GM12891 (cell line): ENCODE results near the gene REL.

Experiments used
- DNase-seq: peaks from one replicate; pipeline ENCODE4 v3.0.0; 2011; ENCODE audit warnings: low spot score; ENCODE audit not compliant: insufficient read length
- FAIRE-seq: peaks from 2 replicates; lab custom pipeline; 2011; peaks lifted over from hg19 to GRCh38; lab: Jason Lieb, UNC
- PAX5 ChIP-seq: IDR thresholded peaks from 2 replicates; pipeline ENCODE4 v1.6.1; 2011; ENCODE audit warnings: low read length, moderate library complexity, mild to moderate bottlenecking; ENCODE audit not compliant: insufficient read depth, severe bottlenecking
- POLR2A ChIP-seq: IDR thresholded peaks from 2 replicates; pipeline ENCODE4 v1.6.1; 2011; ENCODE audit warnings: low read depth, low read length, control low read depth
- POLR2AphosphoS5 ChIP-seq: IDR thresholded peaks from 2 replicates; pipeline ENCODE4 v1.6.1; 2011; ENCODE audit warnings: low read depth, low read length, control low read depth
- POU2F2 ChIP-seq: IDR thresholded peaks from 2 replicates; pipeline ENCODE4 v1.6.1; 2011; ENCODE audit warnings: low read depth, mild to moderate bottlenecking, control low read depth, low read length, moderate library complexity
- SPI1 ChIP-seq: IDR thresholded peaks from 2 replicates; pipeline ENCODE4 v1.6.1; 2011; ENCODE audit warnings: low read depth, low read length, control low read depth
- TAF1 ChIP-seq: IDR thresholded peaks from 2 replicates; pipeline ENCODE4 v1.6.1; 2011; ENCODE audit warnings: low read depth, low read length, control low read depth

Gene REL

DNA sequence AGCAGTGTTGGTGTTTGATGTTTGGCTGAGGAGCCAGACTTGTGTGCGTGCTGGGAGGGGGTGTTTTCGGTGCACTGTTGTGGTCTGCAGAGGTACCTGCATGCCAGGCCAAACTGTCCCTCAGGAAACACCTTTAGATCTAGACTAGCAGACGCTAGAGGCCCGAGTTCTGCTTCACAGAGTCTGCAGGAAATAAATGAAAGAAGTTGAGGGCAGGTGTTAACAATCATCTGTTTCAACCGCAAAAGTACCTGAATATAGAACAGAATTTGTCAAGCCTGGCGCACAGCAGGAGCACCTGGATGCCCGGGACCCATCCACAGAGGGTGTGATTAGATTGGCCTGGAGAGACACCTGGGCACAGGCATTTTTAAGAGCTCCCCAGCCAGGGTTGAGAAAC is 40.5 kb upstream of the REL start:
- FAIRE-seq (peak; percentile 98), DNase-seq (no peak)
- TF ChIP-seq POLR2A (0 out of 2 replicates have a peak, but pooled peaks have one; percentile 22), PAX5 (peak; percentile 74), POU2F2 (peak; percentile 83), TAF1 (no peak), POLR2AphosphoS5 (no peak), SPI1 (no peak)

DNA sequence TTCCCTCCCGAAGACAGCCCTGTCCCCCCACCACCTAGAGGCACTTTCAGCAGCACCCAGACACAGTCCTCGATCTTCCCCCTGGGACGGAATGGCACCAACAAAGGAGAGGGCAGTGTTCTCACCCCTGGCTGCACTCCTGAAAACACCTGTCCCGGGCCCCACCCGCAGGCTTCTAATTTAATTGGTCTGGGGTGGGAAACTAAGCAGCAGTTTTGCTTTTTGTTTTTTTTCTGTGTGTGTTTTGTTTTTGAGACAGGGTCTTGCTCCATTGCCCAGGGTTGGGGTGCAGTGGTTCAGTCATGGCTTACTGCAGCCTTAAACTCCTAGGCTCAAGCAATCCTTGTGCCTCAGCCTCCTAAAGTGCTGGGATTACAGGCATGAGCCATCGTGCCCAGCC is 38.4 kb upstream of the REL start:
- TF ChIP-seq POLR2AphosphoS5 (no peak), SPI1 (no peak), TAF1 (no peak), PAX5 (no peak), POU2F2 (no peak), POLR2A (no peak)
- FAIRE-seq = peak; percentile 76
- no peak for DNase-seq

DNA sequence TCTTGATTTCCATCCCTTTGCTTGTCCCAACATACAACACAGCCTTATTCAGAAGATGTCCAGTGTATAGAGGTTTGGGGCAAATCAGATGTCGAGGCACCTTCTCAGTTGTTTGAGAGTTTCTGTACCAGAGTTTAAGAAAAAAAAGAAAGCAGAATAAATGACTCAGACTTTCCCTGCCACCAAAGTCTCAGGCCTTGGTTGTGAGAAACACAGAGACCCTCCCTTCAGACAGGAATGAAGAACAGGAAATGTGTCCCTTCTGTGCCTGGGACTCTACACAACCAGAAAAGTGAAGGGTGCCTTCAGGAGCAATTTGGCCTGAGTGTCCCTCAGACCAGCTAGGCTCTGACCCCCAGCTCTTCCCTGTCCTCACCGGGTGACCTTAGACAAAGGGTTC is 37.3 kb upstream of the REL start:
- TF ChIP-seq SPI1 (0 out of 2 replicates have a peak, but pooled peaks have one; percentile 28), TAF1 (no peak)
- FAIRE-seq (no peak), DNase-seq (no peak)

DNA sequence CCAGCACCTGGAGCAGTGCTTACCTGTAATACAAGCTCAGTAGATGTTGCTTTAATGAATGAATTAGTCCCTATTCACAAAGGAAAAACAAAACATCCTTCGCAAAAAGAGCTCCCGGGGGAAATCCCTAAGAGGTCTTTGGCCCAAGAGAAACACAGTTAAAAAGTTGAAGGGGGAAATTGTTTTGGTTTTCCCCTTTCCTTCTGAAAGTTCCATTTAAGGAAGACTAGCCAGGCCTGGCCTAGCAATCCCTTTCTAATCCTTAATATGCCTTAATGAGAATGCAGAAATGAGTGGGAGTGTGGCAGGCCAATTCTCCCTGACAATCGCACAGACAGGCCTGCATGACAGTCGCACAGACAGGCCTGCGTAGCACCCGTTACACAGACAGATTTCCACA is 33.5 kb upstream of the REL start:
- DNase-seq (no peak), FAIRE-seq (no peak)
- TF ChIP-seq SPI1 (no peak), TAF1 (no peak), POU2F2 (no peak), POLR2AphosphoS5 (no peak), PAX5 (no peak), POLR2A (no peak)

DNA sequence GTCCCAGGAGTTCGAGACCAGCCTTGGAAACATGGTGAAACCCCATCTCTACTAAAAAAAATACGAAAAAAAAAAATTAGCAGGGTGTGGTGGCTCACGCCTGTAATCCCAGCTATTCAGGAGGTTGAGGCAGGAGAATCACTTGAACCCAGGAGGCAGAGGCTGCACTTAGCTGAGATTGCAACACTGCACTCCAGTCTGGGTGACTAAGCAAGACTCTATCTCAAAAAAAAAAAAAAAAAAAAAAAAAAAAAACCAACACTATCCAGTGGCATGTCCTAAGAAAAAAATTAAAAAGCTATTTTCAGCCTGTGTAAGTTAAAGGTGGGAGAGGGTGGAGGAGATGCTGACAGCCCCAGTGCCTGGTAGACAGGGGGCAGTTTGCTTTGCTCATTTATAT is 32.2 kb upstream of the REL start:
- FAIRE-seq (no peak), DNase-seq (no peak)
- TF ChIP-seq POU2F2 (no peak), PAX5 (no peak)

DNA sequence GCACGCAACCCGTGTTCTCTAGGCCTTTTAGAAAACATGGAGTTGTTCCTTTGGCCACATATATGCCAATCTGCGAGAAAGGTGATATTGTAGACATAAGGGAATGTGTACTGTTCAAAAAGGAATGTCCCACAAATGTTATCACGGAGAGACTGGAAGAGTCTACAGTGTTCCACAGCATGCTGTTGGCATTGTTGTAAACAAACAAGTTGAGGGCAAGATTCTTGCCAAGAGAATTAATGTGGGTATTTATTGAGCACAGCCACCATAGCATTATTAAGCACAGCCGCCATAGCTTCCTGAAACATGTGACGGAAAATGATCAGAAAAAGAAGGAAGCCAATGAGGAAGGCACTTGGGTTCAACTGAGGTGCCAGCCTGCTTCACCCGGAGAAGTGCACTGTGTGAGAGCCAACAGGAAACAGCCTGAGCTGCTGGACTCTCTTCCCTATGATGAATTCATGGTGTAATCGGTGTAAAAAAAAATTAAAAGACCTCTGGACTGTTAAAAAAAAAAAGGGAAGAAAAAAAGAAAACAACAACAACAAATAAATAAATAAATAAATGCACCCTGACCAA is 29.0 kb upstream of the REL start:
- TF ChIP-seq POU2F2 (no peak), SPI1 (no peak), POLR2A (no peak), PAX5 (no peak), TAF1 (no peak), POLR2AphosphoS5 (no peak)
- DNase-seq (no peak), FAIRE-seq (no peak)

DNA sequence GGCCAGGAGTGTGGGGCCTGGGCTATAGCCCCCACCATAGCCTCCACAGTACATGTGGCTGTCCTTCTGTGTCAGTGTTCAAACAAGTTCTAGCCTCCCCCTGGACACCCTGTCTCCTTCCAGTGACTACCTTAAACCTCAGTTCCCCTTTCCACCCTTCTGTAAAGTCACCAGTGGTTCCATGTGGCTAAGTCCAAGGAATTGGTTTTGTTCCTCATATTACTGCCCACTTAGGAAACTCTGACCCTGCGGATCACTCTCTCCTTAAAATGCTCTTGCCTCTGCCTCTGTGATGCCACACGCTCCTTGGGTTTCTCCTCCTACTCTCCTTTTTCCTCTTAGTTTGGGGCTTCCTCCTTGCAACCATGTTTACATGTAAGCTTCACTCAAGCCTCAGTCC is 27.8 kb upstream of the REL start:
- no peak for DNase-seq
- no peak for FAIRE-seq
- TF ChIP-seq POLR2A (no peak), SPI1 (0 out of 2 replicates have a peak, but pooled peaks have one; percentile 4), PAX5 (no peak), POU2F2 (no peak), POLR2AphosphoS5 (no peak), TAF1 (no peak)

DNA sequence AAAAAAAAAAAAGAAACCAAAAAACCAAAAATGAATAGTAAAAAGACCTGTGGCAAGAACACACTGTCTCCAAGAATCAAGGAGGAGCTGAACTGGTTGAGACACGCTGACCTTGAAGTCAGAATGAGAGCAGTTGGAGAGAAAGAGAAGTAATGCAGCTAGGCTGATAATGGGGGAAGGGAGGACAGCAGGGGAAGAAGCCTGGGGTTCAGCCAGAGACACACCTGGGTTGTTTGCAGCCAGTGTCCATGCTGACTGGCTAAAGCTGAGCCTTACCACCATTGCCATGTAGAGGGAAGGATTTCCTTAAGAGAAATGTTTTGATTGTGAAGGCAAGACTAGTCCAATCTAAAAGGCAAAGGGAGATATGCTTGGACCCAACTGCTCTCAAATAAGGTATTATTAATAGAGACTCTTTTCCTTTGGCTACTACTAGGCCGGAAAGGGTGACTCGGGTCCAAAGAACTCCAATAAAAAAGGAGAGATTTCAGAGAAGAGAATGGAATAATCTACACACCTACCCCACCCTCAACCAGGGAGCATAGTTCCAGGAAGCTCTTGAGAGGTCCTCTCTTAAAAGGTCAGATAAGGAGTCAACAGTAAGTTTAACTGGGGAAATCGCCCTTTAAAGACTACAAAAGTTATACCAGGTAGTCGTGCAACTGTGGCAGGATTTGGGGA is 25.2 kb upstream of the REL start:
- TF ChIP-seq POLR2AphosphoS5 (no peak), TAF1 (no peak), SPI1 (no peak), POLR2A (no peak), POU2F2 (no peak), PAX5 (no peak)
- no peak for DNase-seq
- FAIRE-seq = no peak

DNA sequence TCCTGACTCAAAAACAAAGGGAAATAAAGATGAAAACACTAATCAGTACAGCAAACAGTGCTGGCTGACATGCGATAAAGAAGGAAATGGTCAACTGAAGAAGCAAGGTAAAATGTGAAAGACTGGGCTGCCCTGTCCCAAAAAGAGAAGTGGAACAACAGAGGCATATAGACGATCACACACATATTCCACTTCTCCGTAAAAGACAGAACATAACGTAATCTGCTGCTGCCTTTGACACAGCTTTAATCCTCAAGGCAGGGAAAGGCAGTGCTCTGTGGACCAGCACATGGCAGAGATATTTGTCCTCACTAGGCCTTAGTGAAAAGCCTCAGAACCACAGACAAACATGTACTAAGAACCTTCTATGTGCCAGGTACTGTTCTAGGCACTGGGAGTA is 24.3 kb upstream of the REL start:
- TF ChIP-seq PAX5 (no peak), POLR2AphosphoS5 (no peak), TAF1 (no peak), POLR2A (no peak), SPI1 (no peak), POU2F2 (no peak)
- FAIRE-seq = no peak
- DNase-seq = no peak

DNA sequence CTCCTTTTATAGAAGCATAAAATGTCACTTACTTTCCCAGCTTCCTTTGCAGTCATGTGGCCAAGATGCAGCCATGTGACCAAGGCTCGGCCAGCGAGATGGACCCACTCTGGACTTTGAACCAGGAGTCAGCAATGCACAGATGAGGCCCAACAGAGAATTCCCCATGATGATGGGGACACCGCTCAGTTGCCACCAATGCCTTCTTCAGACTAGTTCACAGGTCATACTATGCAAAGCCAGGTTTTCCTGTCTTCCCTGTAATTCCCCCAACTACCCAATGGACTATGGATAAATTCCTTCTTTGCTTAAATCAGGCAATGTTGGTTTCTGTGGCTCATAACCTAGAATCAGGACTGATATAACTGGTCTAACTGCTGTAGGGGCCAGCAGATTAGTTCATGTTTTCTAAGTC is 22.5 kb upstream of the REL start:
- no peak for FAIRE-seq
- TF ChIP-seq SPI1 (no peak), POU2F2 (no peak), POLR2AphosphoS5 (no peak), POLR2A (no peak), PAX5 (no peak), TAF1 (no peak)
- no peak for DNase-seq
